Activated T-cell treated with anti-CD3 and anti-CD28 coated beads for 24 hours (primary cell): ENCODE results near the gene ARHGAP33.
"Not testable (repeated sequence)": the region's sequence is repeated elsewhere in the genome, so short reads cannot be mapped to it uniquely, and the experiment has no call there.

Source experiments
- DNase-seq: peaks from one replicate; pipeline ENCODE4 v3.0.0-alpha.2; 2020; ENCODE audit warnings: low read depth

Gene ARHGAP33

DNA sequence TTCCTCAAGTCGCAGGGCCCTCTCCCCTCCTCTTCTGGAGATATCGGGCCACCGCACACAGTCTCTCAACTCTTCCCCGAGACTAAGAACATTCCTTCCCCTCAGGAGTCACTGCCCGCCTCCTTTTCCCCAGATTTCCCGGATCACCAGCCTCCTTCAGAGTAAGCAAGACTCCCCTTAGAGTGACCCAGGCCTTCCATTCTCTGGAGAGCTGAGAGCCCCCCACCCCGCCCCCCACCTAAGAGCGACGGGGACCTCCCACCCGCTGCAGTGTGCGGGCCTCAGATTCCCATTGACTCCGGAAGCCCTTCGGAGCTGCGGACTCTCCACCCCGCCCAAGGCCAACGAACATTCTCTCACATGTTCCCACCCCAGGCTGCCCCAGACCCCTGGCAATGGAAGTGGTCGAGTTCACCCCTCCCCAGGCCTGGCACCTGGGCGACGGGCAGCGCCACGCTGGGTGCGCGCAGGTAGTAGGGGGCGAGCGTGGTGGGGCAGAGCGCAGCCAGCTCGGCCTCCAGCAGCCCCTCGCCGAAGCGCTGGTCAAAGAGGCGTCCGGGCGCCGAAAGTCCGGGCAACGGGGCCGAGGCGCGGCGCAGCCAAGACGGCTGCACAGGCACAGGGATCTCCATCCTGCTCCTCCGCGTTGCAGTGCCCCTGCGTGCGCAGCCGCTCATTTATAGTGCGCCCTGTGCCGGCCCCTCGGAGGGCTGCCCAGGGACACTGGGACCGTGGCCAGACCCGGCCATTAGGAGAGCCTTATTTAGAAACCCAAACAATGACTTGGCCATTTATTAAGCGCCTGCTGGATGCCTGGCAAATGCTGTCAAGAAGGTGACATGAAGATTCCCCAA lies 18.8 kb upstream of the ARHGAP33 start, which contains the start of gene HSPB6:
HSPB6 (minus strand) TSS at position 653 of the 854 bp plus-strand sequence; CDS start at position 632, 21 bp downstream.
- DNase-seq: no peak

GRCh38 chr19:35757231-35757748 lies 18.1 kb upstream of the ARHGAP33 start:
- DNase-seq: no peak

DNA sequence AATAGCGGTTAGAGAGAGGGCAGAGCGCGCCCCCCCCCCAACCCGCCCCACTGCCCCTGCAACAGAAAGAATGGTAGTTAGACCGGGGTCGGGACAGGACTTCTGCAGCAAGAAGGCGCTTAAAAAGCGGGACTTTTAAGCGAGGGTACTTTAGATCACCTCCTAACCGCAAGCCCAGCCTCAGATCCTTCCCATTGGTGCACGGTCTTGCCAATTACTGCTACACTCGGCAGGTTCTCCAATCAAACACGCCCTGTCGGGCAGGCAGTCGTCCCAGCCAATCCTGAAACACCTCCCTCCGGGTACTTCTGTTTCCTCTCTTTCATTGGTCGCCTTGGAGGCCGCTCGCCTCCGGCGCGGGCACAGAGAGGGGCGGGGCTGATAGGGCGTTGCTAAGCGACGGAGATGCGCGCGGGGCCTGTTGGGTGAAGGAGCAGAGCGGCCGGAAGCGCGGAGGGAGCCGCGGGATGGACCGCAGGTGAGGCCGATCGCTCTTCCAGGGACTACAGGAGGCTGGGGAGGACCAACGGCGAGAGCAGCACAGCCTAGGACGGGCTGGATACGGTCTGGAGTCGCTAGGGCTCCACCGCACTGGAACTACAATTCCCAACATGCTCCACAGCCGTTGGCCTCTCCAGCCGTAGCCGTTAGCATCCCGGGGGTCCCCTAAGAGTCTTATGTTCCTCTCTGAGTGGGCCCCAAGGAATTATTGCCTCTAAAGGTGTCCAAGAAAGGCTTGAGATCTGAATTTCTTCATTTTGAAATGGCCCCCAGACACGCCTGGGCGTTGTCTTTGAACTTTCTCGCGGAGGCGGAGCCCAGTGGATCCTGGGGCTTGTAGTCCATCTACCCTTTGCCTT lies 17.4 kb upstream of the ARHGAP33 start, which contains the start of gene PROSER3:
PROSER3 (plus strand) TSS at position 428 of the 860 bp plus-strand sequence; CDS start at position 468, 40 bp downstream.
- DNase-seq: peak; percentile 99

DNA sequence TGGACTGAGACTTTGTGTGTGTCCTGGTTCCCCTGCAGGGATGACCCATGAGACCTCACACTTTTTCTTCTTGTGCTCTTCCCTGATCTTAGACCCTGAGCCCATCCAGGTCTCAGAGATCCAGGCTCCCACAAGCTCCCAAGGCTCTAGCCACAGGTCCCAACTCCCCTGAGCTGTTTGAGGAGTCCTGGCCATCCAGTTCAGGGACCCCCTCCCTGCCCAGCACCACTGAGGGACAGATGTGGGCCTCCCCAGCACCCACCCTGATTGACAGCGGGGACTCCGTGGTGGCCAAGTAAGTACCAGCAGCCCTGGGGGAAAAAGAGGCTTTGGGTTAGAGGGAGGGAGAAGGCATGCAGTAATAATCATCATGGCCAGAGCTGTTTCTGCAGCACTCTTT lies 15.7 kb upstream of the ARHGAP33 start:
- DNase-seq: no peak

DNA sequence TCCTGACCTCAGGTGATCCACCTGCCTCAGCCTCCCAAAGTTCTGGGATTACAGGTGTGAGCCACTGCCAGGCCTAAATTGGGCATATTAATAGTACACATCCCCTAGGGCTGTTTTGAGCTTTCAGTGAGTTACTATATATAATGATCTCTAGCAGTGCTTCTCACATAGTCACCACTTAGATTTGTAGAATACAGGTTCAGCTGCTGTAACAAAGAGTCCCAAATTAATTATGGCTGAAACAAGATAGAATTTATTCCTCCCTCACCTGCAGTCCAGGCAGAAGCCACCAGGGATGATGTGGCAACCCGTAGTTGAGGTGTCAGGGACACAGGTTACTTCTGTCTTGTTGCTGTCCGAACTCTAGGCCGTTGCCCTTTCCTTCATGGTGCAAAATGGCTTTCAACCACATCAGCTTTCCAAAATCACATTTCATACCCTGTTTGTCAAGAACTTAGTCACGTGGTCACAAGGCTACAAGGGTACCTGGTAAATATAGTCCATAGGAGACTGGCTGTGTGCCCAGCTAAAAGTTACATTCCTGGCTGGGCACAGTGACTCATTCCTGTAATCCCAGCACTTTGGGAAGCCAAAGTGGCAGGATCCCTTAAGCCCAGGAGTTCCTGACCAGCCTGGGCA lies 14.5 kb upstream of the ARHGAP33 start:
- DNase-seq: no peak

GRCh38 chr19:35764432-35765315 lies 10.7 kb upstream of the ARHGAP33 start:
- no peak for DNase-seq

- no peak for DNase-seq
Measured at GRCh38 chr19:35766571-35767104, 8.7 kb upstream of the ARHGAP33 start.

DNA sequence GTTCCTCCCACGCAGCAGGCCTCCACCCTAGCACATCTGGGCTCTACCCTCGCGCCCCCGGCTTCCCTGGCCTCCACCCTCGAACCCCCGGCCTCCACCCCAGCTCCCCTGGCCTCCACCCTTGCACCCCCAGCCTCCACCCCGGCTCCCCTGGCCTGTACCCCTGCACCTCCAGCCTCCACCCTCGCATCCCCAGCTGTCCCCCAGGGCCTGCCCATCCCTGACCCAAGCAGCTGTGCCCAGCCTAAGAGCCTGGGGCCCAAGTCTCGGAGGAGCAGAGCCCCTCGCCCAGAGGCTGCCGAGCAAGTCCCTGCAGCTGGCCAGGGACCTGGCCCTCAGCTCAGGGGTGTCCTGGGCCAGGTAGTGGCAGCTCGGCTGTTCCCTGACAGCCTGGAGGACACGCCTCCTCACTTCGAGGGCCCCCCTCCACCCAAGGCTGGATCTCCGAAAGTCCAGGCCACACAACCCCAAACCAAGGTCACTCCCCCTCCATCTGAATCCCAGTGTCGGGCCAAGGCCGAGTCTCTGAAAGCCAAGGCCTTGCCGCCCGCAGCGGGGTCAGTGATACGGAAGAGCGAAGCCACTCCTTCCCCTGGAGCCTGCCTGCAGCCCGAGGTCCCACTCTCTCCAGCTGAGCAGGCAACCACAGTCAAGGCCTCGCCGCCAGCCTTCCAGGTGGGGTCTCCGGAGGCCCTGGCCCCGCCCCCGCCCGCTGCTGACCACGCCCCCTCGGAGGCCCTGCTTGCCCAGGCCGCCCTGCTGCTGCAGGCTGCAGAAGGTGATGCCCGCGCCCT lies 7.9 kb upstream of the ARHGAP33 start:
- no peak for DNase-seq

GRCh38 chr19:35768082-35768421 lies 7.3 kb upstream of the ARHGAP33 start:
- DNase-seq: no peak

GRCh38 chr19:35772362-35772761 lies 3.0 kb upstream of the ARHGAP33 start:
- DNase-seq: not testable (repeated sequence)

GRCh38 chr19:35773020-35773806 lies 2.2 kb upstream of the ARHGAP33 start:
- no peak for DNase-seq

DNA sequence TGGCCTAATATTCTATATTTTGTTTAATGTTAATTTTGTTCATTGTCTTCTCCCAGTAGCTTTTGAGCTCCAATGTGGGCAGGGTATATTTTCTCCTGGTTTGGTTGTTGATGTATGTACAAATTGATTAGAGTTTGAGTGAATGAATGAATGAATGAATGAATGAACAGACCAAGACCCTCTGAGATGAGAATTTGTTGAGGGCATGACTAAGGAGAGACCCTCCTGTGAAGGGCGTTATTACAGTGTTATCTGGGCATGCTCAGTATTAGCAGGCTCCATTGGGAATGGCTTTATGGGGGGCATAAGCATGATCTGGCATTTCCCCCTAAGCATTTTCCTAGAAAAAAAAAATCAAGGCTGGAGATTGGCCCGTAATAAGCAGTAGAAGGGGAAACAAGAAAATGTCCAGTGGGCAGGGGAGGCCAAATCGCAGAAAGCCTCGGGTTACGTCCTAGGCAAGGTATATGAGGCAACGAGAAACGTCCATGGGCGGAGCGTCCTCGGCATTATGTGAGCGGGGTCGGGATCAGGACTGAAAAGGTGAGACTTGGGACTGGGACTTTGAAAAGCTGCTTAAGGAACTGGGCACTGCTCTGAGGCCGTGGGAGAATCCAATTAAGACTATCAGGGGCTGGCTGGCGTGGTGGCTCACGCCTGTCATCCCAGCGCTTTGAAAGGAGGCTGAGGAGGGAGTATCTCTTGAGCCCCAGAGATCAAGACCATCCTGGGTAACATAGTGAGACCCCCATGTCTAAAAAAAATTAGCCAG lies 904 bp upstream of the ARHGAP33 start:
- no peak for DNase-seq

GRCh38 chr19:35775046-35775297 lies 392 bp upstream of the ARHGAP33 start:
- DNase-seq: no peak

GRCh38 chr19:35776102-35776788 lies 881 bp downstream of the ARHGAP33 start:
- no peak for DNase-seq

DNA sequence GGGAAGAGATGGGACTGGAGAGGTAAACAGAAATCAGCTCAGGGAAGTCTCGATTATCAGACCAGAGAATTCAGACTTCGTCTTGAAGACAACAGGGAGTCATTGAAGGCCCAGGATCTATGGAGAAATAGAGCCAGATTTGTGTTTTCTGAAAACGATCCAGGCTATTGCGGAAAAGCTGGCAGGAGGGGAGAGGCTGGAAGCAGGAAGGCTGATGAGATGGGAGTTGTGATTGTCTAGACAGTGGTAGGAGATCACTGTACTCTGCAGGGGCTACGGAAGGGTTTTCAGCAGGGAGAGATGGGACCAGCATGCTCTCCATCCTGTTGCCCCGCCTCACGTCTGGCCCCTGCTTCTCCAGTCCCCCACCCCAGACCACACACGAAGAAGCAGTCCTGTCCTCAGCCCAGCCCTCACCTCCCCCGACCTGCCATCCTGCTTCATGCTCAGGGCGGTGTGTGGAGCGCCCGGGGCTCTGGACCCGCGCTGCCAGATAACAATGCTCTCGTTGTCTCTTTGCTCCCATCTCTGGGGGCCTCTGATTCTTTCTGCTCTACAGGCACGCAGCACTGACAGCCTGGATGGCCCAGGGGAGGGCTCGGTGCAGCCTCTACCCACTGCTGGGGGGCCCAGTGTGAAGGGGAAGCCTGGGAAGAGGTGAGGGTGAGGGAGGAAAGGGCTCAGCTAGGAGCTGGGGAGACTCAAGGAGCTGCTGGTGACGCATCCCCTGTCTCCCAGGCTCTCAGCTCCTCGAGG lies 1.9 kb downstream of the ARHGAP33 start:
- DNase-seq: no peak

DNA sequence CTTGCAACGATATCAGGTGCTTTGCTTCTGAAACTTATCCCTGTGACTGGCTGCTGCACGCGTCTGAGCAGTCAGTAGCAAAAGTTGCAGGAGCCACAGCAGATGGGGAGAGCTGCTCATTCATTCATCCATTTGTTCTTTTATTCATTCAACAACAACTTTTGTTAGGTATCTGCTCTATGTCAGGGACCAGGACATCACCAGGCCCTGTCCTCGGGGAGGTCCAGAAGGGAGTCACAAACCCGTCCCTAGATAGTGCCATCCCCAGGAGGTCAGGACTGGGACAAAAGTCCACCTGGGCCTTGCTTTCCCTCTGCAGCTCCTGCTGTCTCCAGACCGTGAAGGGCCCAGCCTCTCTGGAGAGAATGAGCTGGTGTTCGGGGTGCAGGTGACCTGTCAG lies 2.6 kb downstream of the ARHGAP33 start:
- no peak for DNase-seq

DNA sequence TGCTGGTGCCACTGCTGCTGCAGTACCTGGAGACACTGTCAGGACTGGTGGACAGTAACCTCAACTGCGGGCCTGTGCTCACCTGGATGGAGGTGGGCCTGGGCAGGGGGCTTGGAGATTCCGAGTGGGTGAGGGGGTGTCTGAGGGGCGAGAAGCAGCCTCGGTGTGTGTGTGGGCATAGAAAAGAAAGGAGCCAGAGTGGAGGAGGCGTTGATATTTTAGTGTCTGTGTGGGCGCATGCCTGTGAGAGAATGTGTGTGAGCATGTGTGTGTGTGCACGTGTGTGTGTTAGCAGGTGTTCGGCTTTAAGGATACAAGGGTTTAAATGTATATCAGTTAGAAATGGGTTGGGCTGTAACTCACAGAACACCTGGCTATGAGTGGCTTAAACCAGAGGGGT lies 3.7 kb downstream of the ARHGAP33 start:
- no peak for DNase-seq
